ENCODE measurements around the gene NUMA1.

The NUMA1 gene

GRCh38 chr11:72037554-72038311 lies 42.6 kb downstream of the NUMA1 start:
- H3K4me3 ChIP-seq (ENCODE audit: severe bottlenecking): no peak overlapping the region
- peak overlapping the region; percentile 84 for H3K27ac ChIP-seq (ENCODE audit: poor library complexity, severe bottlenecking)
- no peaks in the 10 kb centered on the region for H3K9me3 ChIP-seq (ENCODE audit: severe bottlenecking)
- ATAC-seq (ENCODE audit: low read depth) (no peak), DNase-seq (ENCODE audit: low spot score) (no peak)
- TF ChIP-seq CTCF (IDR thresholded peaks at IDR 0.05; ENCODE audit: poor library complexity, severe bottlenecking): no peak
- H3K27me3 ChIP-seq (ENCODE audit: insufficient read depth, poor library complexity, severe bottlenecking): no peaks in the 10 kb centered on the region
- H3K4me1 ChIP-seq (ENCODE audit: insufficient read depth, poor library complexity, severe bottlenecking): peaks cover 37% of the 10 kb centered on the region
- H3K36me3 ChIP-seq (ENCODE audit: low read depth): peaks cover 31% of the 10 kb centered on the region

- no peak overlapping the region for H3K27ac ChIP-seq (ENCODE audit: poor library complexity, severe bottlenecking)
These were observed 43.7 kb downstream of the NUMA1 start for GRCh38 chr11:72036687-72037086.

GRCh38 chr11:72030472-72031045 lies 49.8 kb downstream of the NUMA1 start:
- peaks cover 61% of the 10 kb centered on the region for H3K36me3 ChIP-seq (ENCODE audit: low read depth)
- H3K4me1 ChIP-seq (ENCODE audit: insufficient read depth, poor library complexity, severe bottlenecking): no peaks in the 10 kb centered on the region
- no peaks in the 10 kb centered on the region for H3K27me3 ChIP-seq (ENCODE audit: insufficient read depth, poor library complexity, severe bottlenecking)
- DNase-seq (ENCODE audit: low spot score) (no peak), ATAC-seq (ENCODE audit: low read depth) (no peak)
- no peak overlapping the region for H3K27ac ChIP-seq (ENCODE audit: poor library complexity, severe bottlenecking)
- TF ChIP-seq CTCF (IDR thresholded peaks at IDR 0.05; ENCODE audit: poor library complexity, severe bottlenecking): no peak
- no peaks in the 10 kb centered on the region for H3K9me3 ChIP-seq (ENCODE audit: severe bottlenecking)
- no peak overlapping the region for H3K4me3 ChIP-seq (ENCODE audit: severe bottlenecking)

More at GRCh38 chr11:72036687-72037086, 43.7 kb downstream of the NUMA1 start:
- H3K27me3 ChIP-seq (ENCODE audit: insufficient read depth, poor library complexity, severe bottlenecking): no peaks in the 10 kb centered on the region
- no peak for ATAC-seq (ENCODE audit: low read depth)
- no peak overlapping the region for H3K4me3 ChIP-seq (ENCODE audit: severe bottlenecking)
- no peaks in the 10 kb centered on the region for H3K9me3 ChIP-seq (ENCODE audit: severe bottlenecking)
- H3K4me1 ChIP-seq (ENCODE audit: insufficient read depth, poor library complexity, severe bottlenecking): peaks cover 27% of the 10 kb centered on the region
- TF ChIP-seq CTCF (IDR thresholded peaks at IDR 0.05; ENCODE audit: poor library complexity, severe bottlenecking): no peak
- DNase-seq (ENCODE audit: low spot score): no peak
- H3K36me3 ChIP-seq (ENCODE audit: low read depth): peaks cover 31% of the 10 kb centered on the region

- no peaks in the 10 kb centered on the region for H3K27me3 ChIP-seq (ENCODE audit: insufficient read depth, poor library complexity, severe bottlenecking)
- TF ChIP-seq CTCF (IDR thresholded peaks at IDR 0.05; ENCODE audit: poor library complexity, severe bottlenecking): no peak
- no peak overlapping the region for H3K4me3 ChIP-seq (ENCODE audit: severe bottlenecking)
- DNase-seq (ENCODE audit: low spot score): no peak
- peaks cover 80% of the 10 kb centered on the region for H3K36me3 ChIP-seq (ENCODE audit: low read depth)
- no peak for ATAC-seq (ENCODE audit: low read depth)
- no peaks in the 10 kb centered on the region for H3K4me1 ChIP-seq (ENCODE audit: insufficient read depth, poor library complexity, severe bottlenecking)
- H3K27ac ChIP-seq (ENCODE audit: poor library complexity, severe bottlenecking): peak overlapping the region; percentile 10
- H3K9me3 ChIP-seq (ENCODE audit: severe bottlenecking): no peaks in the 10 kb centered on the region
These were observed 54.3 kb downstream of the NUMA1 start for GRCh38 chr11:72026090-72026489.
